Cardiac muscle cell (in vitro differentiated cells and primary cell): ENCODE measurements around the gene CD14. TPM values are rescaled to one million over a fixed set of nuclear protein-coding genes. Genes with fewer than 3 reads are reported as not detected.
"Not testable (repeated sequence)": the region's sequence is repeated elsewhere in the genome, so short reads cannot be mapped to it uniquely, and the experiment has no call there.

Source experiments
- DNase-seq, 2 donors: peaks; one replicate each; pipeline versions ENCODE4 v3.0.0 to v3.0.0-alpha.2; 2010 to 2017; ENCODE audit warnings: low read depth in 1 of 2, low spot score in 1 of 2
- H3K27ac ChIP-seq: fragments of 200-600 bp; sonication (generic); 2 replicates; pipeline ENCODE4 v1.5.1; 2016
- H3K27me3 ChIP-seq: fragments of 200-600 bp; sonication (generic); 2 replicates; pipeline ENCODE4 v1.6.0; 2016; ENCODE audit warnings: control low read depth
- H3K36me3 ChIP-seq: fragments of 200-600 bp; sonication (generic); 2 replicates; pipeline ENCODE4 v1.5.1; 2016; ENCODE audit warnings: control low read depth
- H3K4me1 ChIP-seq: fragments of 200-600 bp; sonication (generic); 2 replicates; pipeline ENCODE4 v1.8.1; 2017; ENCODE audit warnings: low read depth, mild to moderate bottlenecking, mixed run types
- H3K4me3 ChIP-seq: fragments of 200-600 bp; sonication (generic); 2 replicates; pipeline ENCODE4 v1.5.1; 2016; ENCODE audit warnings: mild to moderate bottlenecking
- H3K9me3 ChIP-seq: fragments of 200-600 bp; sonication (generic); 2 replicates; pipeline ENCODE4 v1.5.1; 2017; ENCODE audit warnings: low read depth, mild to moderate bottlenecking, control low read depth
- CTCF ChIP-seq: IDR thresholded peaks from 2 replicates; pipeline ENCODE4 v1.5.1; 2012; ENCODE audit warnings: low read depth, mild to moderate bottlenecking, low read length
- polyA plus RNA-seq: library from polyadenylated mRNA; unstranded; fragments of >200 nt; fragmentation: Nextera tagmentation; extraction: Ambion mirVana; gene quantifications from 2 replicates; pipeline ENCODE4 v1.2.1, GENCODE V29; 2016
- total RNA-seq: library from RNA; depleted of rRNA; stranded (reverse); fragments of >200 nt; gene quantifications from 2 replicates; pipeline ENCODE4 v1.2.3, GENCODE V29; 2016

CD14 gene
- total and polyA plus RNA-seq, 2 experiments from 2014 or later, result 0.10 to 1.4 TPM

- Histone ChIP-seq H3K4me1 (no peaks in the 10 kb centered on the region), H3K27me3 (no peaks in the 10 kb centered on the region), H3K27ac (no peak overlapping the region), H3K9me3 (no peaks in the 10 kb centered on the region), H3K4me3 (no peak overlapping the region), H3K36me3 (no peaks in the 10 kb centered on the region)
- DNase-seq, result no peak
- TF ChIP-seq CTCF, result no peak
Observed at GRCh38 chr5:140600096-140600495, 32.9 kb downstream of the CD14 start.

DNA sequence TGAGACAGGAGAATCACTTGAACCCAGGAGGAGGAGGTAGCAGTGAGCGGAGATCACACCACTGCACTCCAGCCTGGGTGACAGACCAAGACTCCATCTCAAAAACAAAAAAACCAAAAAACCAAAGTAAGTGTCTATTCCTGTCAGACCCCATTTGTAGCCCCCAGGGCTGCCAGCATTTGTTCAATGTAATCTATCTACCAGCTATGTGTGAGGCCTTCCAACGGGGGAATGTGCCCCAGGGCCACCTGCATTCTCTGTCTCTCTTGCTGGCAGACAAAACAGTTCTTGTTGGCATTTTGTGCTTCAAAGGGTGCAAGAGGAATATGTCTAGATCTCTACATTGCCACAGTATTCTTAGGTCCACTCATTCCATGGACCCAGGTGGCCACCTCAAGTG, 34.1 kb downstream of the CD14 start:
- no peak overlapping the region for H3K4me3 ChIP-seq
- TF ChIP-seq CTCF, result no peak
- no peak for DNase-seq
- no peaks in the 10 kb centered on the region for H3K27me3 ChIP-seq
- H3K9me3 ChIP-seq, result no peaks in the 10 kb centered on the region
- no peaks in the 10 kb centered on the region for H3K36me3 ChIP-seq
- no peak overlapping the region for H3K27ac ChIP-seq
- no peaks in the 10 kb centered on the region for H3K4me1 ChIP-seq

DNA sequence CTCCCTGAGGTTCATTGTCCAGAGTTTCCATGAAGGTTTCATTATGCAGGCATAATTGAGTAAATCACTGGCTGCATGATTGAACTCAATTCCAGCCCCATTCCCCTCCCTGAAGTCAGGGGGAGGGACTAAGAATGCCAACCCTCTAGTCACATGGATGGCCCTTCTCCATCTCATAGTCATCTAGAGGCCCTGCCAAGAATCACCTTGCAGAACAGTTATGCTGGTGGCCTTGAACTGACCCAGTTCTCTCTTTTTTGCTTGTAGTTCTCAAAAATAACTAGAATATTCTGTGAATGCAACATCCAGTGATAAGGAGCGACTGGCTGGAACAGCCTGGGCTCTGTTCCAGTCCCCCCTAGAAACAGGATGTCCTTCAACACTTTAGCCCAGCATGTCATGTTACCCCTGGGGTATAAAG, 36.6 kb downstream of the CD14 start:
- H3K36me3 ChIP-seq, result no peaks in the 10 kb centered on the region
- H3K27ac ChIP-seq, result no peak overlapping the region
- H3K4me1 ChIP-seq, result no peaks in the 10 kb centered on the region
- no peak overlapping the region for H3K4me3 ChIP-seq
- H3K9me3 ChIP-seq, result no peaks in the 10 kb centered on the region
- H3K27me3 ChIP-seq, result no peaks in the 10 kb centered on the region
- peak in 1 of 2 donors; percentile 75 for DNase-seq
- TF ChIP-seq CTCF, result no peak

GRCh38 chr5:140595538-140596300, 37.3 kb downstream of the CD14 start:
- no peaks in the 10 kb centered on the region for H3K4me1 ChIP-seq
- no peaks in the 10 kb centered on the region for H3K27me3 ChIP-seq
- no peak for DNase-seq
- no peak overlapping the region for H3K4me3 ChIP-seq
- TF ChIP-seq CTCF, result no peak
- H3K27ac ChIP-seq, result no peak overlapping the region
- no peaks in the 10 kb centered on the region for H3K9me3 ChIP-seq
- no peaks in the 10 kb centered on the region for H3K36me3 ChIP-seq

DNA sequence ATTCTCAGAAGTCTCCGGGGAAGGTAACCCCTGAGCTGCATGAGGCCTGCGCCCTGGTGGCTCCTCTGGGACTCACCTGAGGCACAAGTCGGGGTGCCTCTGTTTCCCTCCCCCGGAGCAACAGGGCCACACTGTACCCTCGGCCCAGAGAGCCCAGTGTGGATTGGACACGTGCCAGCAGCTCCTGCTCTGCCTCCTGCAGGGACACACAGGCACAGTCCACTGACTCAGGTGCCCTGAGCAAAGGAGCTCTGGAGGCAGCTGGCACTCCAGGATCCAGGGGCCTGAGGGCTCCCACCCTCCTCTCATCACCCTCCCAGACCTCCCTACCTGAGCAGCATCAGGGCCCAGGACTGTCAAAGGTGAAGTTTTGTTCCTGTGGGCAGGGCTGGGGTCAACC, 38.8 kb downstream of the CD14 start:
- H3K27ac ChIP-seq, result no peak overlapping the region
- H3K36me3 ChIP-seq, result no peaks in the 10 kb centered on the region
- no peak overlapping the region for H3K4me3 ChIP-seq
- H3K27me3 ChIP-seq, result no peaks in the 10 kb centered on the region
- no peak for TF ChIP-seq CTCF
- no peak for DNase-seq
- H3K9me3 ChIP-seq, result no peaks in the 10 kb centered on the region
- H3K4me1 ChIP-seq, result no peaks in the 10 kb centered on the region

DNA sequence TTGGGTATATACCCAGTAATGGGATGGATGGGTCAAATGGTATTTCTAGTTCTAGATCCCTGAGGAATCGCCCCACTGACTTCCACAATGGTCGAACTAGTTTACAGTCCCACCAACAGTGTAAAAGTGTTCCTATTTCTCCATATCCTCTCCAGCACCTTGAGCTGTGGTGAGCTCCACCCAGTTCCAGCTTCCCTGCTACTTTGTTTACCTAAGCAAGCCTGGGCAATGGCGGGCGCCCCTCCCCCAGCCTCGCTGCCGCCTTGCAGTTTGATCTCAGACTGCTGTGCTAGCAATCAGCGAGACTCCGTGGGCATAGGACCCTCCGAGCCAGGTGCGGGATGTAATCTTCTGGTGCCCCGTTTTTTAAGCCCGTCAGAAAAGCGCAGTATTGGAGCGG, 39.9 kb downstream of the CD14 start:
- DNase-seq, H3K27me3 ChIP-seq, H3K36me3 ChIP-seq, H3K9me3 ChIP-seq, H3K4me3 ChIP-seq, H3K4me1 ChIP-seq, H3K27ac ChIP-seq: not testable (repeated sequence)
